ENCODE results near the gene CNNM4. TPM values are rescaled to one million over a fixed set of nuclear protein-coding genes. Genes with fewer than 3 reads are reported as not detected.

The CNNM4 gene
- total RNA-seq, 3 donors from 2014 or later = 53.4 to 134 (median 101) TPM

GRCh38 chr2:96737831-96738230 lies 22.9 kb upstream of the CNNM4 start:
- Histone ChIP-seq H3K4me3 (no peak overlapping the region), H3K9me3 (no peaks in the 10 kb centered on the region), H3K4me1 (ENCODE audit: low read depth) (peaks cover 8% of the 10 kb centered on the region), H3K36me3 (ENCODE audit: low read depth) (peaks cover 6% of the 10 kb centered on the region)
- ATAC-seq (no peak), DNase-seq (no peak)
- intact Hi-C loops (cut with DNase I, micrococcal nuclease) = no loop called here
- no peak for TF ChIP-seq CTCF (IDR thresholded peaks at IDR 0.05)

GRCh38 chr2:96739076-96739632 lies 21.5 kb upstream of the CNNM4 start:
- Histone ChIP-seq H3K4me3 (peak overlapping the region; percentile 51), H3K4me1 (ENCODE audit: low read depth) (peaks cover 8% of the 10 kb centered on the region), H3K9me3 (no peaks in the 10 kb centered on the region), H3K36me3 (ENCODE audit: low read depth) (no peaks in the 10 kb centered on the region)
- DNase-seq (no peak), ATAC-seq (no peak)
- TF ChIP-seq CTCF (IDR thresholded peaks at IDR 0.05) = no peak
- intact Hi-C loops (cut with DNase I, micrococcal nuclease) = no loop called here

GRCh38 chr2:96739633-96740428 lies 20.9 kb upstream of the CNNM4 start, which contains the start of gene LMAN2L:
LMAN2L (minus strand) TSS chr2:96740064; CDS start chr2:96740040, 24 bp downstream.
- DNase-seq (peak; percentile 96 to 99 (median 98)), ATAC-seq (peak; percentile 100)
- H3K36me3 ChIP-seq (ENCODE audit: low read depth) = no peaks in the 10 kb centered on the region
- H3K4me3 ChIP-seq = peak within 1 kb of the TSS; percentile 51
- TF ChIP-seq CTCF (IDR thresholded peaks at IDR 0.05) = no peak
- intact Hi-C loops (cut with DNase I, micrococcal nuclease) = no loop called here
- peaks cover 8% of the 10 kb centered on the region for H3K4me1 ChIP-seq (ENCODE audit: low read depth)
- no peaks in the 10 kb centered on the region for H3K9me3 ChIP-seq

- ATAC-seq (no peak), DNase-seq (no peak)
- Histone ChIP-seq H3K36me3 (ENCODE audit: low read depth) (no peaks in the 10 kb centered on the region), H3K4me3 (no peak overlapping the region), H3K4me1 (ENCODE audit: low read depth) (no peaks in the 10 kb centered on the region), H3K9me3 (no peaks in the 10 kb centered on the region)
- intact Hi-C loops (cut with DNase I, micrococcal nuclease) = no loop called here
- no peak for TF ChIP-seq CTCF (IDR thresholded peaks at IDR 0.05)
These were observed 13.6 kb upstream of the CNNM4 start for GRCh38 chr2:96747061-96747617.

GRCh38 chr2:96751800-96752199 lies 8.9 kb upstream of the CNNM4 start:
- ATAC-seq (no peak), DNase-seq (no peak)
- intact Hi-C loops (cut with DNase I, micrococcal nuclease) = no loop called here
- Histone ChIP-seq H3K36me3 (ENCODE audit: low read depth) (no peaks in the 10 kb centered on the region), H3K4me3 (no peak overlapping the region), H3K9me3 (no peaks in the 10 kb centered on the region), H3K4me1 (ENCODE audit: low read depth) (no peaks in the 10 kb centered on the region)
- TF ChIP-seq CTCF (IDR thresholded peaks at IDR 0.05) = no peak
